ENCODE data around the gene LGSN. TPM values are rescaled to one million over a fixed set of nuclear protein-coding genes. Genes with fewer than 3 reads are reported as not detected.

Gene LGSN
- total RNA-seq, 4 donors from 2014 or later: not detected

Other genes starting within 250 kb of the LGSN start
- under 1 TPM in 1 of 4 donors, not detected in 3; 0.20 TPM for gene FKBP1C, start 108.5 kb downstream of the LGSN start, total RNA-seq

Measured in gastrocnemius medialis (tissue), 4 donors.